ENCODE results near the gene HELQ. TPM values are rescaled to one million over a fixed set of nuclear protein-coding genes. Genes with fewer than 3 reads are reported as not detected.
A peak's percentile ranks its signal among the peaks of the same experiment; 100 is the strongest.

Gene HELQ
- total and polyA plus RNA-seq, 2 of the 13 experiments (the other 11 are each of a cell fraction or from before 2014, with no cell fraction given) = 6.6 to 10.8 TPM

GRCh38 chr4:83455281-83456183, at the start of gene HELQ, which contains the start of gene MRPS18C (continued):
- TF ChIP-seq PBX3 (CRISPR knock-in tag; IDR thresholded peaks at IDR 0.05; ENCODE audit: borderline replicate concordance) = no peak
- no peak for TF ChIP-seq XBP1 (CRISPR knock-in tag; IDR thresholded peaks at IDR 0.05)
- TF ChIP-seq SRSF1 (optimal IDR thresholded peaks at IDR 0.05; ENCODE audit: low read depth, low read length) = peak; percentile 60
- no peak for TF ChIP-seq ZSCAN12 (CRISPR knock-in tag; IDR thresholded peaks at IDR 0.05)
- no peak for TF ChIP-seq HNRNPUL1 (IDR thresholded peaks at IDR 0.05; ENCODE audit: low read depth, low read length)
- TF ChIP-seq SNAPC4 (CRISPR knock-in tag; IDR thresholded peaks at IDR 0.05) = no peak
- no peak for TF ChIP-seq CSRNP2 (CRISPR knock-in tag; conservative IDR thresholded peaks at IDR 0.05; ENCODE audit: low read depth)
- peak; percentile 91; the same call in 1 of the 2 replicates for TF ChIP-seq ZGPAT (CRISPR knock-in tag; IDR thresholded peaks at IDR 0.05)
- no peak for TF ChIP-seq ZNF280D (CRISPR knock-in tag; IDR thresholded peaks at IDR 0.05)
- TF ChIP-seq ZNF329 (CRISPR knock-in tag; IDR thresholded peaks at IDR 0.05; ENCODE audit: low read depth) = no peak
- TF ChIP-seq PHF5A (CRISPR knock-in tag; IDR thresholded peaks at IDR 0.05; ENCODE audit: low read depth, unreplicated experiment) = peak; percentile 85
- peak; percentile 91 for TF ChIP-seq DR1 (CRISPR knock-in tag; IDR thresholded peaks at IDR 0.05)
- TF ChIP-seq ZNF282 (IDR thresholded peaks at IDR 0.05; ENCODE audit: partially characterized antibody) = no peak
- no peak for TF ChIP-seq ZFP36L2 (CRISPR knock-in tag; IDR thresholded peaks at IDR 0.05)
- TF ChIP-seq NFE2L2 (IDR thresholded peaks at IDR 0.05; ENCODE audit: low read length) = no peak
- no peak for TF ChIP-seq ZNF530 (CRISPR knock-in tag; IDR thresholded peaks at IDR 0.05; ENCODE audit: low read depth)
